MM.1S (cell line): Measurements from ENCODE around the gene STEEP1.

ENCODE experiments used
- DNase-seq: peaks from one replicate; pipeline ENCODE4 v3.0.0-alpha.2; 2015
- H2AFZ ChIP-seq: fragments of 300-600 bp; sonication (generic); 2 replicates; pipeline ENCODE4 v1.6.0; 2016; ENCODE audit warnings: antibody characterized with exemption, low read length
- H3F3A ChIP-seq: fragments of 300-600 bp; sonication (generic); 2 replicates; pipeline ENCODE4 v1.6.1; 2016; ENCODE audit warnings: mild to moderate bottlenecking, antibody characterized with exemption, low read length, moderate library complexity, mixed read lengths; ENCODE audit not compliant: insufficient read depth
- H3K27ac ChIP-seq: fragments of 300-600 bp; sonication (generic); 2 replicates; pipeline ENCODE4 v1.5.1; 2016; ENCODE audit warnings: mild to moderate bottlenecking, low read length
- H3K27me3 ChIP-seq: fragments of 300-600 bp; sonication (generic); replicated peaks from 2 replicates; pipeline ENCODE4 v1.6.0; 2016; ENCODE audit warnings: low read length; ENCODE audit not compliant: insufficient read depth
- H3K36me3 ChIP-seq: fragments of 300-600 bp; sonication (generic); replicated peaks from 2 replicates; pipeline ENCODE4 v1.6.1; 2016; ENCODE audit warnings: mild to moderate bottlenecking, low read length, mixed read lengths; ENCODE audit not compliant: insufficient read depth
- H3K4me1 ChIP-seq: fragments of 300-600 bp; sonication (generic); 2 replicates; pipeline ENCODE4 v1.6.1; 2016; ENCODE audit warnings: low read length, mixed read lengths
- H3K4me2 ChIP-seq: fragments of 300-600 bp; sonication (generic); 2 replicates; pipeline ENCODE4 v1.6.0; 2016; ENCODE audit warnings: low read depth, low read length
- H3K4me3 ChIP-seq: fragments of 300-600 bp; sonication (generic); 2 replicates; pipeline ENCODE4 v1.5.1; 2016; ENCODE audit warnings: low read length, mixed read lengths
- H3K79me2 ChIP-seq: fragments of 300-600 bp; sonication (generic); 2 replicates; pipeline ENCODE4 v1.6.1; 2016; ENCODE audit warnings: mixed run types, low read length, mixed read lengths
- H3K9ac ChIP-seq: fragments of 300-600 bp; sonication (generic); 2 replicates; pipeline ENCODE4 v1.6.1; 2016; ENCODE audit warnings: low read length, mixed read lengths
- H3K9me2 ChIP-seq: fragments of 300-600 bp; sonication (generic); replicated peaks from 2 replicates; pipeline ENCODE4 v1.6.1; 2016; ENCODE audit warnings: mild to moderate bottlenecking, low read length, mixed read lengths; ENCODE audit not compliant: insufficient read depth
- H3K9me3 ChIP-seq: fragments of 300-600 bp; sonication (generic); replicated peaks from 2 replicates; pipeline ENCODE4 v1.6.1; 2016; ENCODE audit warnings: mild to moderate bottlenecking, low read length, mixed read lengths; ENCODE audit not compliant: insufficient read depth
- H4K20me1 ChIP-seq: fragments of 300-600 bp; sonication (generic); 2 replicates; pipeline ENCODE4 v1.6.1; 2016; ENCODE audit warnings: mild to moderate bottlenecking, low read length, moderate library complexity, mixed read lengths; ENCODE audit not compliant: insufficient read depth
- CTCF ChIP-seq: fragments of 300-600 bp; sonication (generic); IDR thresholded peaks from 2 replicates; pipeline ENCODE4 v1.5.1; 2016; ENCODE audit warnings: antibody characterized with exemption, low read length, mixed read lengths
- EZH2 ChIP-seq: fragments of 300-600 bp; sonication (generic); optimal IDR thresholded peaks from 2 replicates; pipeline ENCODE3; 2017; ENCODE audit warnings: low read depth, mild to moderate bottlenecking, antibody characterized with exemption, low read length, mixed read lengths
- EZH2phosphoT487 ChIP-seq: fragments of 300-600 bp; sonication (generic); IDR thresholded peaks from 2 replicates; pipeline ENCODE4 v1.6.1; 2018; ENCODE audit warnings: antibody characterized with exemption, low read length

Gene STEEP1

GRCh38 chrX:119503484-119503861, 61.7 kb downstream of the STEEP1 start:
- H3K9me2 ChIP-seq: no peaks in the 10 kb centered on the region
- H3K9me3 ChIP-seq: no peaks in the 10 kb centered on the region
- no peak overlapping the region for H3K9ac ChIP-seq
- H3K27ac ChIP-seq: no peak overlapping the region
- DNase-seq: no peak
- no peaks in the 10 kb centered on the region for H3K79me2 ChIP-seq
- no peak for TF ChIP-seq EZH2
- no peak for TF ChIP-seq CTCF
- no peak for TF ChIP-seq EZH2phosphoT487
- H3K36me3 ChIP-seq: no peaks in the 10 kb centered on the region
- H2AFZ ChIP-seq: no peak overlapping the region
- no peaks in the 10 kb centered on the region for H3K4me1 ChIP-seq
- no peak overlapping the region for H3K4me3 ChIP-seq
- H3F3A ChIP-seq: no peaks in the 10 kb centered on the region
- H3K27me3 ChIP-seq: no peaks in the 10 kb centered on the region
- no peak overlapping the region for H3K4me2 ChIP-seq
- no peaks in the 10 kb centered on the region for H4K20me1 ChIP-seq

DNA sequence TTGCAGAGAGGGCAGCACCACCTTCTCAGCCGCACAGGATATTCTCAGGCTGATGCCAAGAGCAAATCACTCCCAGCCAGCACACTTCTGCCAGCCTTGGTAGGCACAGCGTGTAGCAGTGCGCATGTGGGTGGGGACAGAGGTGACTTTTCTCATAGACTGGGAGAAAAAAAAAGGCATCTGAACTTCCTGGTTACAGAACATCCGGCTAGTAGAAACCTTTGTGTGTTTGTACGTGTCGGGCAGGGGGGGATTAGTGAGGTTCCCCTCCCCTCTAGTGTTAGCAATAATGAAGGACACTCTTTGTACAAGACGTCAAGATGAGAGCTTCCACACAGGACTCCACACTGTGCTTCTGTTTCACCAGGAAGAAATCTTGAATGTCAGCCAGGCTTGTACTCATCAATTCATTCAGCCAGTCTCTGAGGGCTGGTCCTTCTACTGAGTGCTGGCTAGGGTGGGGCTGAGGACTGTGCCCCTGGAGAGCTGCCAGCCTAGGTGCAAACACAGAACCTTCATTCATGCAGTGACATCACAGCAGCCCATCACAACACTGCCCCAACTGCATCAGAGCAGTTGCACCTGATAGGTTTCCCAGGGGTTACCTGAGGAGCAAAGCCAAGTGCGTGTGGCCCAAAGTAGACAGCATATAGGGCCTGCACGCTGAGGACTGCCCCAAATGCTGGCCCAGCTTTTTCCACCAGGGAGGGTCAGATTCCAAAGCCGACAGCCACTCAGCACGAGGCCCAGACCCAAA, 62.3 kb downstream of the STEEP1 start:
- H3K9ac ChIP-seq: no peak overlapping the region
- H3K4me2 ChIP-seq: no peak overlapping the region
- no peaks in the 10 kb centered on the region for H4K20me1 ChIP-seq
- DNase-seq: no peak
- no peak overlapping the region for H3K27ac ChIP-seq
- no peaks in the 10 kb centered on the region for H3K27me3 ChIP-seq
- H3F3A ChIP-seq: no peaks in the 10 kb centered on the region
- H3K36me3 ChIP-seq: no peaks in the 10 kb centered on the region
- H3K9me3 ChIP-seq: no peaks in the 10 kb centered on the region
- H2AFZ ChIP-seq: no peak overlapping the region
- TF ChIP-seq EZH2 (no peak), CTCF (no peak), EZH2phosphoT487 (no peak)
- H3K79me2 ChIP-seq: no peaks in the 10 kb centered on the region
- H3K4me1 ChIP-seq: no peaks in the 10 kb centered on the region
- no peak overlapping the region for H3K4me3 ChIP-seq
- no peaks in the 10 kb centered on the region for H3K9me2 ChIP-seq

GRCh38 chrX:119501511-119502148, 63.6 kb downstream of the STEEP1 start:
- TF ChIP-seq EZH2phosphoT487 (no peak), CTCF (no peak), EZH2 (no peak)
- no peaks in the 10 kb centered on the region for H3K9me3 ChIP-seq
- H3K79me2 ChIP-seq: no peaks in the 10 kb centered on the region
- H3K36me3 ChIP-seq: no peaks in the 10 kb centered on the region
- H3K9ac ChIP-seq: no peak overlapping the region
- peaks cover 9% of the 10 kb centered on the region for H3K4me1 ChIP-seq
- no peaks in the 10 kb centered on the region for H3K27me3 ChIP-seq
- H3K27ac ChIP-seq: no peak overlapping the region
- no peaks in the 10 kb centered on the region for H4K20me1 ChIP-seq
- H3K4me3 ChIP-seq: no peak overlapping the region
- no peak overlapping the region for H2AFZ ChIP-seq
- no peaks in the 10 kb centered on the region for H3K9me2 ChIP-seq
- no peaks in the 10 kb centered on the region for H3F3A ChIP-seq
- H3K4me2 ChIP-seq: no peak overlapping the region
- no peak for DNase-seq
